ENCODE measurements around the gene MT1M.

Gene MT1M

GRCh38 chr16:56629531-56629930 is 2.9 kb upstream of the MT1M start:
- no peak for DNase-seq

- DNase-seq: no peak
Observed at GRCh38 chr16:56630134-56630533, 2.3 kb upstream of the MT1M start.

GRCh38 chr16:56631197-56631596 is 1.3 kb upstream of the MT1M start:
- no peak for DNase-seq

- no peak for DNase-seq
Observed at GRCh38 chr16:56631832-56632155, 665 bp upstream of the MT1M start.

- no peak for DNase-seq
Observed at GRCh38 chr16:56632848-56633365, 448 bp downstream of the MT1M start.

- DNase-seq: no peak
Observed at GRCh38 chr16:56633535-56633934, 1.1 kb downstream of the MT1M start.

- no peak for DNase-seq
Observed at GRCh38 chr16:56634715-56635440, 2.4 kb downstream of the MT1M start.

GRCh38 chr16:56635441-56635967 is 3.0 kb downstream of the MT1M start:
- DNase-seq: no peak

GRCh38 chr16:56636616-56637413 is 4.4 kb downstream of the MT1M start:
- no peak for DNase-seq

GRCh38 chr16:56637814-56638750 is 5.6 kb downstream of the MT1M start, which contains the start of gene MT1A:
Gene MT1A (plus strand): TSS chr16:56638666. CDS start chr16:56638739, 73 bp downstream.
- no peak for DNase-seq

- DNase-seq: no peak
Observed at GRCh38 chr16:56639045-56639444, 6.6 kb downstream of the MT1M start.

GRCh38 chr16:56640076-56640475 is 7.6 kb downstream of the MT1M start:
- DNase-seq: no peak

- no peak for DNase-seq
Observed at GRCh38 chr16:56641166-56641565, 8.7 kb downstream of the MT1M start.

- DNase-seq: peak; percentile 78
Observed at GRCh38 chr16:56643080-56643778, 10.8 kb downstream of the MT1M start.

GRCh38 chr16:56643833-56644232 is 11.4 kb downstream of the MT1M start:
- DNase-seq: no peak

- no peak for DNase-seq
Observed at GRCh38 chr16:56645311-56645710, 12.9 kb downstream of the MT1M start.

GRCh38 chr16:56645838-56646237 is 13.4 kb downstream of the MT1M start:
- no peak for DNase-seq

GRCh38 chr16:56647641-56648431 is 15.4 kb downstream of the MT1M start:
- no peak for DNase-seq

- DNase-seq: no peak
Observed at GRCh38 chr16:56649271-56649670, 16.8 kb downstream of the MT1M start.

- no peak for DNase-seq
Observed at GRCh38 chr16:56649820-56650219, 17.4 kb downstream of the MT1M start.

- DNase-seq: no peak
Observed at GRCh38 chr16:56651586-56651985, 19.1 kb downstream of the MT1M start, which contains the start of gene MT1B. Gene MT1B (plus strand): TSS chr16:56651886. CDS start chr16:56651954, 68 bp downstream.

Measured in activated CD8-positive, alpha-beta memory T cell treated with anti-CD3 and anti-CD28 coated beads, Interleukin-2, amount 50 U/mL, for 4 hours (primary cell).